HUES64 (cell line): Measurements from ENCODE around the gene ZNF484.
"Not testable (repeated sequence)": the region's sequence is repeated elsewhere in the genome, so short reads cannot be mapped to it uniquely, and the experiment has no call there.

Experiments used
- H3K27ac ChIP-seq: 2 replicates; pipeline ENCODE4 v1.7.0; 2013; ENCODE audit warnings: low read depth, low read length, inconsistent platforms
- H3K27me3 ChIP-seq: 2 replicates; pipeline ENCODE4 v1.6.1; 2013; ENCODE audit warnings: mild to moderate bottlenecking, low read length; ENCODE audit not compliant: insufficient read depth
- H3K36me3 ChIP-seq: 2 replicates; pipeline ENCODE4 v1.6.1; 2013; ENCODE audit warnings: mild to moderate bottlenecking, low read length; ENCODE audit not compliant: insufficient read depth
- H3K4me1 ChIP-seq: 2 replicates; pipeline ENCODE4 v1.6.1; 2013; ENCODE audit warnings: mild to moderate bottlenecking, low read length, moderate library complexity; ENCODE audit not compliant: insufficient read depth
- H3K4me3 ChIP-seq: 2 replicates; pipeline ENCODE4 v1.5.1; 2013; ENCODE audit warnings: mild to moderate bottlenecking, low read length, moderate library complexity
- H3K9ac ChIP-seq: 2 replicates; pipeline ENCODE4 v1.6.1; 2013; ENCODE audit warnings: mild to moderate bottlenecking, low read depth, low read length
- H3K9me3 ChIP-seq: 2 replicates; pipeline ENCODE4 v1.6.1; 2013; ENCODE audit warnings: low read depth, low read length; ENCODE audit not compliant: insufficient read depth
- WGBS: fragments of 150-250, 120-280 bp; methylation state at CpG from one replicate; pipeline ENCODE4 v1.1.7; 2013; ENCODE audit warnings: missing lambda C conversion rate; 5-methylcytosine and 5-hydroxymethylcytosine counted together

Gene ZNF484

GRCh38 chr9:92857236-92857635 is 20.6 kb downstream of the ZNF484 start:
- peaks cover 57% of the 10 kb centered on the region for H3K36me3 ChIP-seq
- H3K27me3 ChIP-seq = no peaks in the 10 kb centered on the region
- no peaks in the 10 kb centered on the region for H3K4me1 ChIP-seq
- no peak overlapping the region for H3K27ac ChIP-seq
- H3K4me3 ChIP-seq = no peak overlapping the region
- peaks cover 6% of the 10 kb centered on the region; the same call in 1 of the 2 replicates for H3K9me3 ChIP-seq
- no peak overlapping the region for H3K9ac ChIP-seq

GRCh38 chr9:92853716-92854115 is 24.1 kb downstream of the ZNF484 start:
- peaks cover 13% of the 10 kb centered on the region; the same call in 1 of the 2 replicates for H3K9me3 ChIP-seq
- 40% methylated on average over 2 of the region's 2 CpGs for WGBS
- H3K4me1 ChIP-seq = no peaks in the 10 kb centered on the region
- H3K9ac ChIP-seq = no peak overlapping the region
- no peaks in the 10 kb centered on the region for H3K27me3 ChIP-seq
- no peak overlapping the region for H3K27ac ChIP-seq
- no peak overlapping the region for H3K4me3 ChIP-seq
- H3K36me3 ChIP-seq = peaks cover 55% of the 10 kb centered on the region

DNA sequence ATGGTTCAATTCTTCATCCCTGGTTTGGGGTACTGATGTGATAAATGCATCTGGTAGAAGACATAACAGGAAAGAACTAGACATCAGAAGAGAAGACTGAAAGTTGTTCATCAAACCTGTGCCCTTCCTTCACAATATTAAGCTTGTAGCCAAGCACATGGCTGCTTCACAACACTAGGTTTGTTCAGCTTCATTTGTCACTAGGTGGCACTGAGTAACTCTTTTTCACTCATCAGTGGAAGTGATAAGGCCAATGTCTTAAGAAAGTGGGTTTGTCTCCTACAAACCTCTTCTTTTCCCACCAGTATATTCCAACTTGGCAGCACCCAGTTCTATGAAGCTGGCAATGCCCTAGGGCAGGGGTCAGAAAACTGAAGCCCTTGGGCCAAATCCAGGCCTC is 26.9 kb downstream of the ZNF484 start:
- peaks cover 41% of the 10 kb centered on the region for H3K9me3 ChIP-seq
- H3K9ac ChIP-seq = no peak overlapping the region
- peaks cover 76% of the 10 kb centered on the region for H3K36me3 ChIP-seq
- no peaks in the 10 kb centered on the region for H3K4me1 ChIP-seq
- no peak overlapping the region for H3K27ac ChIP-seq
- H3K27me3 ChIP-seq = no peaks in the 10 kb centered on the region
- H3K4me3 ChIP-seq = no peak overlapping the region

DNA sequence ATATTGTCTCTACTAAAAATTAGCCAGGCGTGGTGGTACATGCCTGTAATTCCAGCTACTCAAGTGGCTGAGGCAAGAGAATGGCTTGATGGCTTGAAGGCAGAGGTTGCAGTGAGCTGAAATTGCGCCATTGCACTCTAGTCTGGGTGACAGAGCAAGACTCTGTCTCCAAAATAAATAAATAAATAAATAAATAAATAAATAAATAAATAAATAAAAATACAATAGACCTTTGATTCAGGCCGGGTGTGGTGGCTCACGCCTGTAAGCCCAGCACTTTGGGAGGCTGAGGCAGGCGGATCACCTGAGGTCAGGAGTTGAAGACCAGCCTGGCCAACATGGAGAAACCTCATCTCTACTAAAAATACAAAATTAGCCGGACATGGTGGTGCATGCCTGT is 29.1 kb downstream of the ZNF484 start:
- not testable (repeated sequence) for H3K4me1 ChIP-seq, H3K4me3 ChIP-seq, H3K9ac ChIP-seq, H3K27ac ChIP-seq, H3K27me3 ChIP-seq
- H3K36me3 ChIP-seq = peaks cover 79% of the 10 kb centered on the region
- H3K9me3 ChIP-seq = peaks cover 61% of the 10 kb centered on the region
- WGBS = 89% methylated on average over 6 of the region's 6 CpGs

- Histone ChIP-seq H3K36me3 (peaks cover 68% of the 10 kb centered on the region), H3K9ac (no peak overlapping the region), H3K27ac (no peak overlapping the region), H3K4me3 (no peak overlapping the region), H3K4me1 (no peaks in the 10 kb centered on the region), H3K9me3 (peaks cover 61% of the 10 kb centered on the region), H3K27me3 (no peaks in the 10 kb centered on the region)
- WGBS = no CpG with 5 or more reads among the region's 1 CpG
Observed at GRCh38 chr9:92846662-92847145, 31.1 kb downstream of the ZNF484 start.

- H3K27me3 ChIP-seq, H3K36me3 ChIP-seq, H3K9ac ChIP-seq, H3K4me3 ChIP-seq, H3K27ac ChIP-seq, H3K4me1 ChIP-seq: not testable (repeated sequence)
- no CpG with 5 or more reads among the region's 1 CpG for WGBS
- peaks cover 40% of the 10 kb centered on the region for H3K9me3 ChIP-seq
Observed at GRCh38 chr9:92838411-92838810, 39.4 kb downstream of the ZNF484 start.

- WGBS = 90% methylated on average over 25 of the region's 25 CpGs
- peaks cover 40% of the 10 kb centered on the region for H3K9me3 ChIP-seq
- no peak overlapping the region for H3K9ac ChIP-seq
- no peaks in the 10 kb centered on the region for H3K36me3 ChIP-seq
- H3K4me1 ChIP-seq = no peaks in the 10 kb centered on the region
- H3K27ac ChIP-seq = no peak overlapping the region
- no peaks in the 10 kb centered on the region for H3K27me3 ChIP-seq
- no peak overlapping the region for H3K4me3 ChIP-seq
Observed at GRCh38 chr9:92837191-92837590, 40.6 kb downstream of the ZNF484 start.

- no peak overlapping the region for H3K9ac ChIP-seq
- no peaks in the 10 kb centered on the region for H3K4me1 ChIP-seq
- H3K27ac ChIP-seq = no peak overlapping the region
- no peak overlapping the region for H3K4me3 ChIP-seq
- H3K9me3 ChIP-seq = 0 out of 2 replicates have a peak, but pooled peaks cover 8% of the 10 kb centered on the region
- no peaks in the 10 kb centered on the region for H3K27me3 ChIP-seq
- WGBS = 96% methylated on average over 2 of the region's 2 CpGs
- no peaks in the 10 kb centered on the region for H3K36me3 ChIP-seq
Observed at GRCh38 chr9:92829420-92829819, 48.4 kb downstream of the ZNF484 start.

DNA sequence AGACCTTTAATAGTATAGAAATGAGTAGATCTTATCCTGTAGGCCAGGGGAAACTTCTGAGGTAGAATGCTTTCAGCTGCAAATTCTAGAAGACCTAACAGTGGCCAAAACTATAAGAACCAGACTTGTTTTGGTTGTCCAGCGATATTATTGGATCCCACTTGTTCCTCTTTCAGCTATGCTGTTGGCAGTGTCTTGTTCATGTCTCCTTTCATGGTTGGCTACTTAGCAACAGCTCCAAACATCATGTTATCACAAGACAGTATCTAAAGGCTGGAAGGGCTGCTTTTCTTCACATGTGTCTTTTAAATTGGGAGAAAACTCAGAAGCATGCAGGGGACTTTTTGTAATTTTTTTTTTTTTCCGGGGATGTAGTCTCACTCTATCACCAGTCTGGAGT is 52.8 kb downstream of the ZNF484 start:
- H3K4me3 ChIP-seq, H3K27ac ChIP-seq, H3K9me3 ChIP-seq, H3K4me1 ChIP-seq, H3K27me3 ChIP-seq, H3K9ac ChIP-seq, H3K36me3 ChIP-seq: not testable (repeated sequence)
- WGBS = 91% methylated on average over 2 of the region's 2 CpGs

DNA sequence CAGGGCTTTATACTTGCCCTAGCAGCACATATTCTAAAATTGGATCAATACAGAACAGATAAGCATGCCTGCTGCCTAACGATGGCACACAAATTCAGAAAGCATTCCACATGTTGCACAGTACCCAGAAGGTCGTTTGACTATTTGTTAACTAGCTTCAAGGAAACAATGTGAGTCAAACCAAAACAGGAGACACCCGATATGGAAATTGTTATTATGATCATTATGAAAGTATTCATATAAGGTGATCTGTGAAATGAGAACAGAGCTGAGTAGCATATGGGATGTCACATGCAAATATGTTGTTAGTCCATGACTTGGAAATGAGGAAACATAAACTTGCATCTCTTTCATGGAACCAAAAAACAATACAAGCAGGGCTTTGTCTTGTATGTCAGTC is 56.9 kb downstream of the ZNF484 start:
- no peaks in the 10 kb centered on the region for H3K4me1 ChIP-seq
- H3K9me3 ChIP-seq = no peaks in the 10 kb centered on the region
- H3K4me3 ChIP-seq = no peak overlapping the region
- peaks cover 19% of the 10 kb centered on the region for H3K27me3 ChIP-seq
- H3K27ac ChIP-seq = no peak overlapping the region
- no peaks in the 10 kb centered on the region for H3K36me3 ChIP-seq
- WGBS = 89% methylated on average over 3 of the region's 3 CpGs
- H3K9ac ChIP-seq = no peak overlapping the region

- peaks cover 29% of the 10 kb centered on the region for H3K27me3 ChIP-seq
- not testable (repeated sequence) for H3K36me3 ChIP-seq, H3K4me3 ChIP-seq, H3K27ac ChIP-seq, H3K9me3 ChIP-seq, H3K9ac ChIP-seq, H3K4me1 ChIP-seq
- WGBS = 86% methylated on average over 1 of the region's 1 CpG
Observed at GRCh38 chr9:92819898-92820297, 57.9 kb downstream of the ZNF484 start.

- peaks cover 100% of the 10 kb centered on the region for H3K27me3 ChIP-seq
- H3K4me3 ChIP-seq = peak overlapping the region; percentile 34; the same call in 1 of the 2 replicates
- WGBS = 9% methylated on average over 32 of the region's 34 CpGs
- H3K4me1 ChIP-seq, H3K9ac ChIP-seq, H3K36me3 ChIP-seq, H3K9me3 ChIP-seq, H3K27ac ChIP-seq: not testable (repeated sequence)
Observed at GRCh38 chr9:92809629-92810326, 68.1 kb downstream of the ZNF484 start.
